ENCODE results near the gene CC2D2B.
"Not testable (repeated sequence)": the region's sequence is repeated elsewhere in the genome, so short reads cannot be mapped to it uniquely, and the experiment has no call there.

Gene CC2D2B

DNA sequence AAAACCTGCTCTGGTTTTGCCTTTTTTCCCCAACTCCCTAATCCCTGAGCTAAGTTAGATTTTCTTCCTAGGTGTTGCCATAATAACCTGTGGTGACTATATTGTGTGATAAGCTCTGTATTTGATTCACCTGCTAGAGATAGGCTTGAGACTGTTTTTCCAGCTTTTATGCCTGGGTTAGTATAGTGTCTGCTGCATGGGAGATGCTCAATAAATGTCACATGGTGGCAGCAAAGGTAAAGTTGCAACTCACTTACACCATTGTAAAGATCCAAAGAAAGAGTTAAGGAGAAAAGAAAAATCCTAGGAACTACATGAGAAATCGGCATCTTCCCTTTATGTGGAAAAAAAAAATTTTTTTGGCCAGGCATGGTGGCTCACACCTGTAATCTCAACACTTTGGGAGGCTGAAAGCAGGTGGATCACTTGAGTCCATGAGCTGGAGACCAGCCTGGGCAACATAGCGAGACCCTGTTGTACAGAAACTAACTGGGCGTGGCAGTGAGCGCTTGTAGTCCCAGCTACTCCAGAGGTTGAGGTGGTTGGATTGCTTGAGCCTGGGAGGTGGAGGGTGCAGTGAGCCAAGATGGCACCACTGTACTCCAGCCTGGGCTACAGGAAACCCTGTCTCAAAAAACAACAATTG lies 139.4 kb downstream of the CC2D2B start:
- TF ChIP-seq, protein P1, sequence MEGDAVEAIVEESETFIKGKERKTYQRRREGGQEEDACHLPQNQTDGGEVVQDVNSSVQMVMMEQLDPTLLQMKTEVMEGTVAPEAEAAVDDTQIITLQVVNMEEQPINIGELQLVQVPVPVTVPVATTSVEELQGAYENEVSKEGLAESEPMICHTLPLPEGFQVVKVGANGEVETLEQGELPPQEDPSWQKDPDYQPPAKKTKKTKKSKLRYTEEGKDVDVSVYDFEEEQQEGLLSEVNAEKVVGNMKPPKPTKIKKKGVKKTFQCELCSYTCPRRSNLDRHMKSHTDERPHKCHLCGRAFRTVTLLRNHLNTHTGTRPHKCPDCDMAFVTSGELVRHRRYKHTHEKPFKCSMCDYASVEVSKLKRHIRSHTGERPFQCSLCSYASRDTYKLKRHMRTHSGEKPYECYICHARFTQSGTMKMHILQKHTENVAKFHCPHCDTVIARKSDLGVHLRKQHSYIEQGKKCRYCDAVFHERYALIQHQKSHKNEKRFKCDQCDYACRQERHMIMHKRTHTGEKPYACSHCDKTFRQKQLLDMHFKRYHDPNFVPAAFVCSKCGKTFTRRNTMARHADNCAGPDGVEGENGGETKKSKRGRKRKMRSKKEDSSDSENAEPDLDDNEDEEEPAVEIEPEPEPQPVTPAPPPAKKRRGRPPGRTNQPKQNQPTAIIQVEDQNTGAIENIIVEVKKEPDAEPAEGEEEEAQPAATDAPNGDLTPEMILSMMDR (IDR thresholded peaks at IDR 0.05; ENCODE audit: borderline replicate concordance, insufficient read depth, low read depth, low read length), result no peak
- H3K4me3 ChIP-seq (ENCODE audit: low read depth, low read length), result no peak overlapping the region

DNA sequence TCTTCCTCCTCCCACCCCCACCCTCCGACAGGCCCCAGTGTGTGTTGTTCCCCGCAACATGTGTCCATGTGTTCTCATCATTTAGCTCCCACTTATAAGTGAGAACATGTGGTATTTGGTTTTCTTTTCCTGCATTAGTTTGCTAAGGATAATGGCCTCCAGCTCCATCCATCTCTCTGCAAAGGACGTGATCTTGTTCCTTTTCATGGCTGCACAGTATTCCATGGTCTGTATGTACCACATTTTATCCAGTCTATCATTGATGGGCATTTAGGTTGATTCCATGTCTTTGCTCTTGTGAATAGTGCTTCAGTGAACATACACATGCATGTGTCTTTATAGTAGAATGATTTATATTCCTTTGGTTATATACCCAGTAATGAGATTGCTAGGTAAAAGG lies 140.2 kb downstream of the CC2D2B start:
- H3K4me3 ChIP-seq (ENCODE audit: low read depth, low read length), result not testable (repeated sequence)

DNA sequence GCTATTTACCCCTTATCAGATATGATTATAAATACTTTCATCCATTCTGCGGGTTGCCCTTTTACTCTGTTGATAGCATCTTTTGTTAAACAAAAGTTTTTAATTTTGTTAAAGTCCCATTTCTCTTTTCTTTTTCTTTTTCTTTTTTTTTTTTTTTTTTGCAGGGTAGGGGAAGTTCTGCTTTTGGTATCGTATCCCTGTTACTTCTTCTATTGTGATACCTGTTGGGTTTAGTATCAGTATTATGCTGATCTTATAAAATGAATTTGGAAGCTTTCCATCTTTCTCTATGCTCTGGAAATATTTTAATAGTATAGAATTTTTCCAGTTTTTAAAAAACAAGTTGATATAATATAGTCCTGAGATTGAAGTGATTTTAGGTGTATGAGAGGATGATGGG lies 141.6 kb downstream of the CC2D2B start:
- H3K4me3 ChIP-seq (ENCODE audit: low read depth, low read length), result no peak overlapping the region
- TF ChIP-seq, protein P1 (IDR thresholded peaks at IDR 0.05; ENCODE audit: borderline replicate concordance, insufficient read depth, low read depth, low read length), result no peak

DNA sequence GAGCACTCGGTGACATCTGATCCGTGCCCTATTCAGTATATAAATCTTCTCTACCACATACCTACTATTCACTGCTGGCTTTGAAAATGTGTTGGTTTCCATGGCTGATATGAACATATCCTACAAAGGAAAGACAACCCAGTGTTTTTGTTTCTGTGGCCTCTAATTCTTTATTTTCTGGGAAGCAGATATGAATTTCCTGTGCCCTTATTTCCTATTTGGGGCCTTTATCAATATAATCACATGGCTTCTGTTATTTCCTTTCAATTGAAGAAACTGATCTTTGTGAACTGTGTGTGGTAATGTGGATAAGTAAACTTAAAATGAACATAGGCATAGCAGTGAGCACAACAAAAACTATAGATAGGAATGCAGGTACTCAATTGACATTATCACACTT lies 146.2 kb downstream of the CC2D2B start:
- TF ChIP-seq, protein P1 (IDR thresholded peaks at IDR 0.05; ENCODE audit: borderline replicate concordance, insufficient read depth, low read depth, low read length), result no peak
- no peak overlapping the region for H3K4me3 ChIP-seq (ENCODE audit: low read depth, low read length)

DNA sequence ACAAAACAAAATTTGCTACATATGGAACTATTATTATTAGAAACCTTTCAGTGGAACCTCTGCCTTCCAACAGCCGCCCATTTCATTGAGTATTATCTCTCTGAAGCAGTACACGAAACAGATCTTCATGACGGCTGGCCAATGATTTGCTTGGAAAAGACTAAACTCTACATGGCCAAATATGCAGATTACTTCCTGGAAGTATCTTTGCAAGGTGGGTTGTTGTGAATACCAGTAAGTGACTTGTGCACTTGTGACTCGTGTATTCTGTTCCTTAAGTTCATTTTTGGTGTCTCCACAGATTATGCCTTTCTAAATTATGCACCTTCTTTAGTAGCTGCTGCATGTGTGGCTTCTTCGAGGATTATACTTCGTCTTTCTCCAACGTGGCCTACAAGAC lies 149.0 kb downstream of the CC2D2B start:
- H3K4me3 ChIP-seq (ENCODE audit: low read depth, low read length), result no peak overlapping the region
- TF ChIP-seq, protein P1 (IDR thresholded peaks at IDR 0.05; ENCODE audit: borderline replicate concordance, insufficient read depth, low read depth, low read length), result no peak

DNA sequence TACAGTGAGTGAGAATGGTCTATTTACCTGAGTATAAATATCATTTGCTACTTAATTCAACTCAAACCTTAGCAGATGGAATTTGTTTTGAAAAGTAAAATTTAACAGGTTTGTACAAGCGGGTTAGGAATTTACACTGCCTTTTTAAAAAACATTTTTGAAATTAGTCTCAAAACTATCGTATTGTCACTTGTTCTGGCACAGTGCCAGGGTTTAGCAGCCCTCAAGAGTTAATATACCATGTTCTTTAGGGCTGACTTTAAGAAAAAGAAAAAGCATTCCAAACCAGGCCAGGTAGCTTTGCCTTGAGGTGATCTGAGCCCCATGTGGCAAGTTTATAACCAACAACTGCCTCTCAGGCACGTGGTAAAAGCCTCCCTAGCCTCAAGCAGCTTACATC lies 153.5 kb downstream of the CC2D2B start:
- TF ChIP-seq, protein P1 (IDR thresholded peaks at IDR 0.05; ENCODE audit: borderline replicate concordance, insufficient read depth, low read depth, low read length), result no peak
- no peak overlapping the region for H3K4me3 ChIP-seq (ENCODE audit: low read depth, low read length)

DNA sequence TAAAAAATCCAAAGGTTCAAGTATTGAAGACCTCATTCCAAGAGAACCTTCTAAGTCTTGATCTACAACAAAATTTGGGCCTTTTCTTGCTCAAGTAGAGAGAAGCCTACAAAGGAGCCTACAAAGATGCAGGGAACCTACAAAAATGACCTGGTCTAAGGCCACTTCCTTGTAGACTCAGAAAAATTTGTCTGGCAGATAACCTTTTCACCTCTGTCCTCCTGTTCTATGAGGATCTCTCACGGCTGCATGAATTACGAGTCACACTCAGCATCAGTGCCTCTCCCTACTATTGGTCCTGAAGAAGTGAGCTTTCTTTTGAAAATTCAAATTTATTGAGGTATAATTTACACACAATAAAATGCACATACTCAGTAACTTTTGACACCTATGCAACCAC lies 164.9 kb downstream of the CC2D2B start:
- TF ChIP-seq, protein P1 (IDR thresholded peaks at IDR 0.05; ENCODE audit: borderline replicate concordance, insufficient read depth, low read depth, low read length), result no peak
- no peak overlapping the region for H3K4me3 ChIP-seq (ENCODE audit: low read depth, low read length)

DNA sequence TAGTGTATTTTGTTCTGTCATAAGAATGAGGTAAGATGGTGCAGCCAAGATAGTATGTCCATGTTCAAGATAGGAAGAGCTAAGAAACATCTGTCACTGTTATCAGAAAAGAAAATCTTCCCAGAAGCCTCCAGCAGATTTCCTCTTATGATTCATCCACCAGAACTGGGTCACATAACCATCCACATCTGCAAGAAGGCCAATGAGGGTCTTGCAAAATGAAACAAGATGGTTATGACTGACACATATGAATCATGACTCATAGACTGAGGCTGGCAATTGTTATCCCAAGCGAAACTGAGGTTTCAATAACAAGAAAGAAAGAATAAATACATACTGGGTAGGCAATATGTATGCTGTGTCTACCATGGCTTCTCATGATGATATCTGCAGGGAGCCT lies 165.9 kb downstream of the CC2D2B start:
- no peak overlapping the region for H3K4me3 ChIP-seq (ENCODE audit: low read depth, low read length)
- TF ChIP-seq, protein P1 (IDR thresholded peaks at IDR 0.05; ENCODE audit: borderline replicate concordance, insufficient read depth, low read depth, low read length), result no peak
